Measurements from ENCODE around the gene DSE. TPM values are rescaled to one million over a fixed set of nuclear protein-coding genes. Genes with fewer than 3 reads are reported as not detected.
"Not testable (repeated sequence)": the region's sequence is repeated elsewhere in the genome, so short reads cannot be mapped to it uniquely, and the experiment has no call there.

DSE gene
- total RNA-seq, 2 experiments from 2014 or later = 5.6 TPM

- Mint-ChIP-seq H3K27ac (no peak overlapping the region), H3K4me1 (no peaks in the 10 kb centered on the region), H3K27me3 (no peaks in the 10 kb centered on the region), H3K9me3 (ENCODE audit: low read depth) (peaks cover 2% of the 10 kb centered on the region), H3K4me3 (no peak overlapping the region), H3K36me3 (ENCODE audit: low read depth) (no peaks in the 10 kb centered on the region)
- intact Hi-C loops (cut with DNase I, micrococcal nuclease) = no loop called here
- ATAC-seq = no peak
- DNase-seq = no peak
- POLR2A ChIA-PET = no interaction called here
- CTCF ChIA-PET = interaction anchor here (0.6 kb wide), 1 partner anchor 228 kb away, joined by 3 read pairs; no protein-coding TSS in a partner anchor
Measured at GRCh38 chr6:116335612-116336215, 35.0 kb upstream of the DSE start.

GRCh38 chr6:116338943-116339342 lies 31.8 kb upstream of the DSE start:
- H3K27me3 Mint-ChIP-seq = no peaks in the 10 kb centered on the region

GRCh38 chr6:116340625-116341024 lies 30.1 kb upstream of the DSE start:
- H3K27me3 Mint-ChIP-seq; CTCF ChIA-PET; H3K27ac Mint-ChIP-seq; POLR2A ChIA-PET; H3K36me3 Mint-ChIP-seq (ENCODE audit: low read depth); intact Hi-C loops (cut with DNase I, micrococcal nuclease); ATAC-seq; H3K4me3 Mint-ChIP-seq; H3K4me1 Mint-ChIP-seq; H3K9me3 Mint-ChIP-seq (ENCODE audit: low read depth); DNase-seq: not testable (repeated sequence)

More at GRCh38 chr6:116338943-116339342, 31.8 kb upstream of the DSE start:
- ChIA-PET POLR2A (no interaction called here), CTCF (interaction anchor here (1.1 kb wide), 1 partner anchor 23 kb away, joined by 3 read pairs; no protein-coding TSS in a partner anchor)
- Mint-ChIP-seq H3K9me3 (ENCODE audit: low read depth) (no peaks in the 10 kb centered on the region), H3K4me1 (no peaks in the 10 kb centered on the region), H3K36me3 (ENCODE audit: low read depth) (no peaks in the 10 kb centered on the region), H3K27ac (no peak overlapping the region), H3K4me3 (no peak overlapping the region)
- DNase-seq (no peak), ATAC-seq (no peak)
- intact Hi-C loops (cut with DNase I, micrococcal nuclease) = no loop called here

GRCh38 chr6:116349216-116349615 lies 21.5 kb upstream of the DSE start:
- no peaks in the 10 kb centered on the region for H3K36me3 Mint-ChIP-seq (ENCODE audit: low read depth)
- ChIA-PET CTCF (no interaction called here), POLR2A (no interaction called here)
- H3K4me3 Mint-ChIP-seq = no peak overlapping the region
- no peak for ATAC-seq
- no peaks in the 10 kb centered on the region for H3K4me1 Mint-ChIP-seq
- H3K27ac Mint-ChIP-seq = no peak overlapping the region
- DNase-seq = no peak
- intact Hi-C loops (cut with DNase I, micrococcal nuclease) = no loop called here
- H3K9me3 Mint-ChIP-seq (ENCODE audit: low read depth) = peaks cover 3% of the 10 kb centered on the region
- no peaks in the 10 kb centered on the region for H3K27me3 Mint-ChIP-seq

GRCh38 chr6:116351101-116351500 lies 19.6 kb upstream of the DSE start:
- ChIA-PET CTCF (interaction anchor here (1.3 to 2.1 kb wide), 2 partner anchors 17 to 83 kb away, joined by 3 to 8 read pairs; no protein-coding TSS in a partner anchor), POLR2A (no interaction called here)
- intact Hi-C loops (cut with DNase I, micrococcal nuclease) = no loop called here
- no peak for ATAC-seq
- Mint-ChIP-seq H3K4me1 (no peaks in the 10 kb centered on the region), H3K27ac (no peak overlapping the region), H3K9me3 (ENCODE audit: low read depth) (no peaks in the 10 kb centered on the region), H3K4me3 (no peak overlapping the region), H3K27me3 (no peaks in the 10 kb centered on the region), H3K36me3 (ENCODE audit: low read depth) (no peaks in the 10 kb centered on the region)
- DNase-seq = no peak

GRCh38 chr6:116352515-116353471 lies 18.0 kb upstream of the DSE start:
- H3K9me3 Mint-ChIP-seq (ENCODE audit: low read depth) = no peaks in the 10 kb centered on the region
- no peak overlapping the region for H3K27ac Mint-ChIP-seq
- H3K4me1 Mint-ChIP-seq = no peaks in the 10 kb centered on the region
- DNase-seq = no peak
- intact Hi-C loops (cut with DNase I, micrococcal nuclease) = no loop called here
- H3K36me3 Mint-ChIP-seq (ENCODE audit: low read depth) = no peaks in the 10 kb centered on the region
- ChIA-PET CTCF (interaction anchor here (0.7 to 2.1 kb wide), 4 partner anchors 15 to 218 kb away, joined by 3 to 8 read pairs (median 3); no protein-coding TSS in a partner anchor), POLR2A (no interaction called here)
- no peak for ATAC-seq
- H3K4me3 Mint-ChIP-seq = no peak overlapping the region
- no peaks in the 10 kb centered on the region for H3K27me3 Mint-ChIP-seq

GRCh38 chr6:116354236-116354635 lies 16.5 kb upstream of the DSE start:
- H3K9me3 Mint-ChIP-seq (ENCODE audit: low read depth) = no peaks in the 10 kb centered on the region
- DNase-seq (no peak), ATAC-seq (no peak)
- intact Hi-C loops (cut with DNase I, micrococcal nuclease) = no loop called here
- POLR2A ChIA-PET = no interaction called here
- H3K36me3 Mint-ChIP-seq (ENCODE audit: low read depth) = no peaks in the 10 kb centered on the region
- no peak overlapping the region for H3K4me3 Mint-ChIP-seq
- H3K27ac Mint-ChIP-seq = no peak overlapping the region
- no peaks in the 10 kb centered on the region for H3K4me1 Mint-ChIP-seq
- CTCF ChIA-PET = no interaction called here
- no peaks in the 10 kb centered on the region for H3K27me3 Mint-ChIP-seq

- H3K27ac Mint-ChIP-seq = no peak overlapping the region
- DNase-seq (no peak), ATAC-seq (no peak)
- intact Hi-C loops (cut with DNase I, micrococcal nuclease) = no loop called here
- no peaks in the 10 kb centered on the region for H3K36me3 Mint-ChIP-seq (ENCODE audit: low read depth)
- H3K27me3 Mint-ChIP-seq = no peaks in the 10 kb centered on the region
- H3K4me3 Mint-ChIP-seq = no peak overlapping the region
- H3K4me1 Mint-ChIP-seq = no peaks in the 10 kb centered on the region
- ChIA-PET POLR2A (no interaction called here), CTCF (interaction anchor here (1.1 kb wide), 1 partner anchor 18 kb away, joined by 3 read pairs; no protein-coding TSS in a partner anchor)
- no peaks in the 10 kb centered on the region for H3K9me3 Mint-ChIP-seq (ENCODE audit: low read depth)
Measured at GRCh38 chr6:116355796-116356195, 15.0 kb upstream of the DSE start.

- ChIA-PET POLR2A (no interaction called here), CTCF (interaction anchor here (1.0 kb wide), 1 partner anchor 9 kb away, joined by 3 read pairs; no protein-coding TSS in a partner anchor)
- H3K4me1 Mint-ChIP-seq = no peaks in the 10 kb centered on the region
- intact Hi-C loops (cut with DNase I, micrococcal nuclease) = no loop called here
- H3K4me3 Mint-ChIP-seq = no peak overlapping the region
- H3K27ac Mint-ChIP-seq = no peak overlapping the region
- no peak for ATAC-seq
- H3K9me3 Mint-ChIP-seq (ENCODE audit: low read depth) = no peaks in the 10 kb centered on the region
- no peaks in the 10 kb centered on the region for H3K27me3 Mint-ChIP-seq
- DNase-seq = no peak
- H3K36me3 Mint-ChIP-seq (ENCODE audit: low read depth) = no peaks in the 10 kb centered on the region
Measured at GRCh38 chr6:116359131-116359530, 11.6 kb upstream of the DSE start.

GRCh38 chr6:116359835-116360234 lies 10.9 kb upstream of the DSE start:
- Mint-ChIP-seq H3K27ac (no peak overlapping the region), H3K9me3 (ENCODE audit: low read depth) (no peaks in the 10 kb centered on the region), H3K4me3 (no peak overlapping the region), H3K4me1 (no peaks in the 10 kb centered on the region), H3K27me3 (no peaks in the 10 kb centered on the region), H3K36me3 (ENCODE audit: low read depth) (no peaks in the 10 kb centered on the region)
- POLR2A ChIA-PET = no interaction called here
- CTCF ChIA-PET = no interaction called here
- intact Hi-C loops (cut with DNase I, micrococcal nuclease) = no loop called here
- DNase-seq = no peak
- no peak for ATAC-seq

GRCh38 chr6:116362276-116362675 lies 8.5 kb upstream of the DSE start:
- no peak overlapping the region for H3K27ac Mint-ChIP-seq
- H3K4me3 Mint-ChIP-seq = no peak overlapping the region
- no peaks in the 10 kb centered on the region for H3K36me3 Mint-ChIP-seq (ENCODE audit: low read depth)
- ChIA-PET CTCF (interaction anchor here (1.1 kb wide), 2 partner anchors 23 to 33 kb away, joined by 3 read pairs; no protein-coding TSS in a partner anchor), POLR2A (no interaction called here)
- intact Hi-C loops (cut with DNase I, micrococcal nuclease) = no loop called here
- DNase-seq = no peak
- H3K27me3 Mint-ChIP-seq = no peaks in the 10 kb centered on the region
- ATAC-seq = no peak
- no peaks in the 10 kb centered on the region for H3K4me1 Mint-ChIP-seq
- no peaks in the 10 kb centered on the region for H3K9me3 Mint-ChIP-seq (ENCODE audit: low read depth)

GRCh38 chr6:116363759-116364158 lies 7.0 kb upstream of the DSE start:
- Mint-ChIP-seq H3K27me3 (no peaks in the 10 kb centered on the region), H3K27ac (no peak overlapping the region), H3K4me1 (peaks cover 4% of the 10 kb centered on the region), H3K9me3 (ENCODE audit: low read depth) (no peaks in the 10 kb centered on the region), H3K4me3 (no peak overlapping the region), H3K36me3 (ENCODE audit: low read depth) (no peaks in the 10 kb centered on the region)
- DNase-seq = no peak
- POLR2A ChIA-PET = no interaction called here
- no peak for ATAC-seq
- intact Hi-C loops (cut with DNase I, micrococcal nuclease) = no loop called here
- CTCF ChIA-PET = no interaction called here
